PC-9 (cell line): ENCODE measurements around the gene ARHGAP10. TPM values are rescaled to one million over a fixed set of nuclear protein-coding genes. Genes with fewer than 3 reads are reported as not detected.

Experiments
- BruUV-seq: library from RNA; stranded (reverse); fragments of 400-500 nt; replicated peaks from 2 replicates; lab custom pipeline; 2021; lab: Mats Ljungman, UMichigan
- CTCF ChIA-PET: fragments of 300-600 bp; sonication (Branson Sonifier 250); formaldehyde crosslinking; loops from one replicate; lab custom pipeline; 2022; ENCODE audit warnings: antibody characterized with exemption; lab: Charles Lee
- POLR2A ChIA-PET: fragments of 300-600 bp; sonication (Branson Sonifier 250); formaldehyde crosslinking; loops from one replicate; lab custom pipeline; 2022; ENCODE audit warnings: antibody characterized with exemption; ENCODE audit not compliant: unreplicated experiment; lab: Charles Lee
- DNase-seq, 2 experiments: peaks; one replicate each; pipeline versions ENCODE4 v3.0.0 to v3.0.0-alpha.2; 2015 to 2022; ENCODE audit warnings: mixed read lengths in 1 of 2
- H2AFZ ChIP-seq: fragments of 200-600 bp; sonication (generic); 2 replicates; pipeline ENCODE4 v1.8.1; 2017; ENCODE audit warnings: antibody characterized with exemption
- H3F3A ChIP-seq: fragments of 200-600 bp; sonication (generic); 2 replicates; pipeline ENCODE4 v1.8.1; 2017; ENCODE audit warnings: antibody characterized with exemption, mild to moderate bottlenecking, low read depth; ENCODE audit not compliant: insufficient read depth
- H3K27ac ChIP-seq: fragments of 200-600 bp; sonication (generic); 2 replicates; pipeline ENCODE4 v1.6.1; 2016; ENCODE audit warnings: mixed run types
- H3K27me3 ChIP-seq: fragments of 200-600 bp; sonication (generic); 2 replicates; pipeline ENCODE4 v1.6.1; 2016; ENCODE audit warnings: low read depth, mixed run types; ENCODE audit not compliant: insufficient read depth
- H3K36me3 ChIP-seq: fragments of 200-600 bp; sonication (generic); 2 replicates; pipeline ENCODE4 v1.6.1; 2016; ENCODE audit warnings: low read depth, mixed run types
- H3K4me1 ChIP-seq: fragments of 200-600 bp; sonication (generic); replicated peaks from 2 replicates; pipeline ENCODE4 v1.6.1; 2016; ENCODE audit warnings: mixed run types; ENCODE audit not compliant: insufficient read depth
- H3K4me2 ChIP-seq: fragments of 200-600 bp; sonication (generic); 2 replicates; pipeline ENCODE4 v1.6.1; 2017; ENCODE audit warnings: mixed run types
- H3K4me3 ChIP-seq: fragments of 200-600 bp; sonication (generic); 2 replicates; pipeline ENCODE4 v1.6.1; 2016; ENCODE audit warnings: mixed run types
- H3K79me2 ChIP-seq: fragments of 200-600 bp; sonication (generic); 2 replicates; pipeline ENCODE4 v1.6.1; 2017; ENCODE audit warnings: low read depth, mixed run types
- H3K9me2 ChIP-seq: fragments of 200-600 bp; sonication (generic); 2 replicates; pipeline ENCODE4 v1.8.1; 2017; ENCODE audit warnings: mild to moderate bottlenecking; ENCODE audit not compliant: insufficient read depth
- H3K9me3 ChIP-seq: fragments of 200-600 bp; sonication (generic); 2 replicates; pipeline ENCODE4 v1.8.1; 2016; ENCODE audit warnings: low read depth; ENCODE audit not compliant: insufficient read depth
- H4K20me1 ChIP-seq: fragments of 200-600 bp; sonication (generic); 2 replicates; pipeline ENCODE4 v1.8.1; 2017; ENCODE audit not compliant: insufficient read depth
- EZH2 ChIP-seq: fragments of 200-600 bp; sonication (generic); IDR thresholded peaks from 2 replicates; pipeline ENCODE4 v1.8.0; 2017; ENCODE audit warnings: antibody characterized with exemption, low read depth
- intact Hi-C: fragments of 100-400 bp; cut with micrococcal nuclease; formaldehyde crosslinking; loops from one replicate; pipeline ENCODE4 v1.10.0; 2022; ENCODE audit not compliant: unreplicated experiment
- total RNA-seq: library from RNA; stranded (reverse); gene quantifications from 2 replicates; pipeline ENCODE4 v1.2.3, GENCODE V29; 2021
- TF ChIP-seq, protein P1 (sequence below): fragments of 200-600 bp; sonication (generic); conservative IDR thresholded peaks from 2 replicates; pipeline ENCODE4 v1.6.1; 2017; ENCODE audit warnings: mixed run types, antibody characterized with exemption, mild to moderate bottlenecking, moderate library complexity

ARHGAP10 gene
- total RNA-seq, 1 experiment from 2014 or later = 27.5 TPM

DNA sequence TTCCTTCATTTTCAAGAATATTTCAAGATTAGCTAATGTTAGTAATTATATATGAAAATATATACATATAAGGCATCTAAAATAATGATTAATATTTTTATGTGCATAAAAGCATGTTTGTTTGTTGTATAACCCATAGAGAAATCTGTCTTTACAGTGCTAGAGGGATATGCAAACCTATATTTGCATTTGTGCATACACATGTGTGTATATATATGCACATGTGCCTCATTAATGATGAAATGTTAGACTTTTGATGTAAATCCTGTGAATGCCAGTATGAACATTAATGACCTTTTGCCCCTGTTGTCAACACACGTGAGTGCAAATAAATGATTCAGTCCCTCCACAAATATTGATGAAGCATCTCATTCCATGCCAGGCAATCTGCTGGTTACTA is 197.9 kb downstream of the ARHGAP10 start:
- H3K27me3 ChIP-seq = no peaks in the 10 kb centered on the region
- no peak overlapping the region for H3K4me3 ChIP-seq
- no peaks in the 10 kb centered on the region for H3K4me1 ChIP-seq
- H3K4me2 ChIP-seq = no peak overlapping the region
- no peaks in the 10 kb centered on the region for H3K36me3 ChIP-seq
- no peak overlapping the region for H2AFZ ChIP-seq
- ChIA-PET POLR2A (no interaction called here), CTCF (no interaction called here)
- TF ChIP-seq, protein P1, sequence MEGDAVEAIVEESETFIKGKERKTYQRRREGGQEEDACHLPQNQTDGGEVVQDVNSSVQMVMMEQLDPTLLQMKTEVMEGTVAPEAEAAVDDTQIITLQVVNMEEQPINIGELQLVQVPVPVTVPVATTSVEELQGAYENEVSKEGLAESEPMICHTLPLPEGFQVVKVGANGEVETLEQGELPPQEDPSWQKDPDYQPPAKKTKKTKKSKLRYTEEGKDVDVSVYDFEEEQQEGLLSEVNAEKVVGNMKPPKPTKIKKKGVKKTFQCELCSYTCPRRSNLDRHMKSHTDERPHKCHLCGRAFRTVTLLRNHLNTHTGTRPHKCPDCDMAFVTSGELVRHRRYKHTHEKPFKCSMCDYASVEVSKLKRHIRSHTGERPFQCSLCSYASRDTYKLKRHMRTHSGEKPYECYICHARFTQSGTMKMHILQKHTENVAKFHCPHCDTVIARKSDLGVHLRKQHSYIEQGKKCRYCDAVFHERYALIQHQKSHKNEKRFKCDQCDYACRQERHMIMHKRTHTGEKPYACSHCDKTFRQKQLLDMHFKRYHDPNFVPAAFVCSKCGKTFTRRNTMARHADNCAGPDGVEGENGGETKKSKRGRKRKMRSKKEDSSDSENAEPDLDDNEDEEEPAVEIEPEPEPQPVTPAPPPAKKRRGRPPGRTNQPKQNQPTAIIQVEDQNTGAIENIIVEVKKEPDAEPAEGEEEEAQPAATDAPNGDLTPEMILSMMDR = no peak
- TF ChIP-seq EZH2 = no peak
- no peaks in the 10 kb centered on the region for H3K9me2 ChIP-seq
- H3K79me2 ChIP-seq = no peaks in the 10 kb centered on the region
- H3K27ac ChIP-seq = no peak overlapping the region
- intact Hi-C loops = no loop called here
- H3F3A ChIP-seq = no peaks in the 10 kb centered on the region
- no peaks in the 10 kb centered on the region for H4K20me1 ChIP-seq
- no peaks in the 10 kb centered on the region for H3K9me3 ChIP-seq
- BruUV-seq = no TSS peak
- DNase-seq = no peak

DNA sequence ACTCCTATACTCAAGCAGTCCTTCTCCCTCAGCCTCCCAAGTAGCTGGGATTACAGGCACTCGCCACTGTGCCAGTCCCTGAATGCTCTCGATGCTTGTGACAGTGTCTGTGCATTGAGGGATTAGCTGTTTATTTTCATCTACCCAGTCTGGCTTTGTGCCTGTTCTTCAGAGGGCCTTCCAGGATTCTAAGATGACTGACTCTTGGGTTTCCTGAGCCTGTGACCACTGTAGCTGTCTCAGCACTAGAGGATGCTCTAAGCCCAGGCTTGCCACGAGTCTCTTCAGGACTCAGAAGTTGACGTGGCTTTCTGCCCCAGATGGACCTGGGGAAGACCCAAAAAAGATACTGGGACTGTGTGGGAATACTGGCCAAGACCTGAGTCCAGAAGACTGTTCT is 201.4 kb downstream of the ARHGAP10 start:
- no peaks in the 10 kb centered on the region for H3F3A ChIP-seq
- no peaks in the 10 kb centered on the region for H3K4me1 ChIP-seq
- H3K9me2 ChIP-seq = no peaks in the 10 kb centered on the region
- H3K4me3 ChIP-seq = no peak overlapping the region
- H3K4me2 ChIP-seq = no peak overlapping the region
- H2AFZ ChIP-seq = no peak overlapping the region
- no peaks in the 10 kb centered on the region for H4K20me1 ChIP-seq
- H3K9me3 ChIP-seq = no peaks in the 10 kb centered on the region
- ChIA-PET POLR2A (no interaction called here), CTCF (no interaction called here)
- H3K36me3 ChIP-seq = no peaks in the 10 kb centered on the region
- intact Hi-C loops = no loop called here
- no peaks in the 10 kb centered on the region for H3K79me2 ChIP-seq
- BruUV-seq = no TSS peak
- H3K27ac ChIP-seq = no peak overlapping the region
- TF ChIP-seq, protein P1 = no peak
- no peak for TF ChIP-seq EZH2
- DNase-seq = no peak
- H3K27me3 ChIP-seq = no peaks in the 10 kb centered on the region

DNA sequence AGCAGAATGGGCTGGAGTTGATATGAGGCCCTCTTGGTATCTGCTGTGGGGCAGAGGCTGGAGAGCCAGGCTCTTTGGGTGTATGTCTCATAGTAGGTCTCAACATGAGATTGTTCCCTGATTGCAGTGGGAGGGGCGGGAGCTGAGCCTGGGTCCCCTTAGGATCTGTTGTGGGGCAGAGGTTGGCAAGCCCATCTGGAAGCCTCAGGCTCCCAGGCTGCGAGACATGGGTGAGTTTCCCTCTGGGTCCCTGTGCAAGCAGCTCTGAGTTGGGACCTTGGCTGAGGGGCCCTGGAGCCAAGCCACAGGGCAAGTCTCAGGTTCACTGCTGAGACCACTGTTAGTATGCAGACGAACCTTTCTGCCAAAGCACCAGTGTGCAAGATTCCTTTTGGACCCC is 201.9 kb downstream of the ARHGAP10 start:
- intact Hi-C loops = no loop called here
- Histone ChIP-seq H3K4me3 (no peak overlapping the region), H3F3A (no peaks in the 10 kb centered on the region), H3K9me2 (no peaks in the 10 kb centered on the region), H3K9me3 (no peaks in the 10 kb centered on the region), H3K79me2 (no peaks in the 10 kb centered on the region), H3K27ac (no peak overlapping the region), H2AFZ (no peak overlapping the region), H3K4me2 (no peak overlapping the region), H3K36me3 (no peaks in the 10 kb centered on the region), H4K20me1 (no peaks in the 10 kb centered on the region), H3K4me1 (no peaks in the 10 kb centered on the region), H3K27me3 (no peaks in the 10 kb centered on the region)
- ChIA-PET CTCF (no interaction called here), POLR2A (no interaction called here)
- TF ChIP-seq, protein P1 = no peak
- TF ChIP-seq EZH2 = no peak
- DNase-seq = no peak
- BruUV-seq = no TSS peak
